HG03378 (cell line): ENCODE data around the gene HDC.
A peak's percentile ranks its signal among the peaks of the same experiment; 100 is the strongest.

Experiments
- ATAC-seq: cut with Tn5 transposase; IDR thresholded peaks from one replicate; pipeline ENCODE4 v1.9.1; 2021; ENCODE audit warnings: mild to moderate bottlenecking, moderate library complexity; ENCODE audit not compliant: unreplicated experiment

HDC gene

GRCh38 chr15:50256188-50257041 lies 9.1 kb downstream of the HDC start:
- ATAC-seq: no peak

DNA sequence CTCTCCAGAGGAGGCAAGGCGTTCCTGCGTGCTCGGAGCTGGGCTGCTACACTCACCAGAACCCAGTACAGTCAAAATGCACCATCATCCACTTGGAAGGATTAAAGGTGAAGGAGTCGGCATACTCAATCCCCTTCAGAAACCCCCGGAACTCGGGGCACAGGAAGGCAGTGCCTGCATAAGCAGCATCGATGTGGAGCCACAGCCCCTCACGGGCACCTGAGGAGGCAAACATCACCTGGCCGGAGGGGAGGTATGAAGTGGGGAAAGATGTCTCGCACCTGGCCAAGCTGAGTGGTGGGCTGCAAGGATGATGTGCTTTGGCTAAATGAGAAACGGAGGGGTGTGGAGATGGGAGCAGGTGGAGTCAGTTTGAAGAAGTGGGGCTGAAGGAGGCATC lies 13.0 kb downstream of the HDC start:
- no peak for ATAC-seq

- ATAC-seq: no peak
Observed at GRCh38 chr15:50251638-50252182, 13.8 kb downstream of the HDC start.

DNA sequence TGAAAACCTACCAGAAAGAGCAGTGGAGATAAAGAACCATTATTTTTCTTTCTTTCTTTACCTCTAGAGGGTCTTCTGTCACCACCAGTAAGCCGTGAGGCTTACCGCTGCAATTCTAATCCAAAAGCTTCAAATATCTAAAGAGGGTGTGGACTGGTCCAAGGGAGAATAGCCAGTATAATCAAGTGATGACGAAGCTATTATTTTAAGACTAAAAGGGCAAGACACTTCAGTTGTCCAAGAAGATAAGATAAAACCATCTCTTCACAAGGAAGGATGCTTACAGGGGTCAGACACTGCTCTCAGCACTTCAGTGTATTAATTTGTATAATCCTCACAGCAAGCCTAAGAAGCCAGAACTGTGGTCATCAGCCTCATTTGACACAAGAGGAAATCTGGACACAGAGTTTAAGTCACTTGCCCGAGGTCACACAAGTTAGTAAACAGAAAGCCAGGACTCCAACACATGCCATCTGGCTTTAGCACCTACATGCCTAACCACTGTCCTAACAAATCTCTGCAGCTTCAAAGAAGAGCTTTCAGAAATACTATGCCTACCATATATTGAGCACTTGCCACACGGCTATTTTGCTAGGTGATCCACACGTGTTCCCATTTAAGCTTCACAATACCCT lies 14.6 kb downstream of the HDC start:
- no peak for ATAC-seq

GRCh38 chr15:50249704-50250103 lies 15.8 kb downstream of the HDC start:
- no peak for ATAC-seq

DNA sequence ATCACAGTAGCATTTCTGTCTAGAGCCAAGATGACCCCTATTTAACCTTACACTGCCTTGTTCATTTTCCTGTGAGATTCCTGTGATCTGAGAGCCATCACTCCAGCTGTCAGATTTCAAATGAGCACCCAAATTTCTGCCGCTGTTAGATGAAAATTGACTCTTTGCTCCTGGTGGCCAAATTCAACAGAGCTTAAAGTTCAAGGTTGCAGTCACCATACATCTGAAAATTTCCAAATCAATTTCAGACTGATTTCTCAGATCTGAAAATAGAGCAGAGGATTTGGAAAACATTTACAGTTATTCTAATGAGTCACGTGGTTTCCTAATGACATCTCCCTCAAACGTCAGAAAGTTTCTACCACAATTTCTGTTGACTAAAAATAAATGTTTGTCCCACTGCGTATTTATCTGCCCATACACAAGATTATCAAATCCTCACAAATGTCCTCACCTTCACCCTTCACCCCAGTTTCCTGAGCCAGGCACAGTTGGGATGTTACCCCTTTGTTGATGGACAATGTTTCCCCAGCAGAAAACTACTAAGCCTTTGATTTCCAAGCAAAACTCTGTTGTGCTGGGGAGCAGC lies 16.4 kb downstream of the HDC start:
- no peak for ATAC-seq

- ATAC-seq: peak; percentile 81
Observed at GRCh38 chr15:50247819-50248655, 17.5 kb downstream of the HDC start.

GRCh38 chr15:50246631-50247030 lies 18.9 kb downstream of the HDC start:
- ATAC-seq: no peak

DNA sequence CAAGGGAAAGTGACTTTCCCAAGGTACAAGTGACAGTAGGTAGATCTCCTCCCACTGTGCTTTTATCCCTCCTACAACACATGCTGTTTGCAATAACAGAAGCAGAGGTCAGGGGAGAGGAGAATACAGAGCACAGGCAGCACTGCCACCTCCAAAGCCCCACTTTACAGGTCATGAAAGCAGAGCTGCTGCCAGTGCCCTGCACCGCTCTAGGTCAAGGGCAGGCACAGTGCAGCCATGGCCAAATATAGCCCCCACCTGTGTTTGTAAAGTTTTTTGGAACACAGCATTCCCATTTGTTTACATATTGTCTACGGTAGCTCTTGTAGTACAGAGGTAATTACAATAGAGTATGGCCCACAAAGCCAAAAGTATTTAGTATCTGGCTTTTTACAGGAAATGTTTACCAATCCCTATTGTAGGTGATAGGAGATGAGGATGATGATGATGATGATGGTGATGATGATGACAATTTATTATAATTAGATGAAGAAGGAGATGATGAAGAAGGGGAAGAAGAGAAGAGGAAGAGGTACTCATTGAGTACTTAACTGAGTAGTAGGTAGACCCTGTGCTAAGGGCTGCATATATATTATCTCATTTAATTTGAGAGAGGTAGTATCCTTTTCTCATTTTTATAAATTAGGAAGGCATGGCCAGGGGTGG lies 20.4 kb downstream of the HDC start:
- ATAC-seq: no peak

DNA sequence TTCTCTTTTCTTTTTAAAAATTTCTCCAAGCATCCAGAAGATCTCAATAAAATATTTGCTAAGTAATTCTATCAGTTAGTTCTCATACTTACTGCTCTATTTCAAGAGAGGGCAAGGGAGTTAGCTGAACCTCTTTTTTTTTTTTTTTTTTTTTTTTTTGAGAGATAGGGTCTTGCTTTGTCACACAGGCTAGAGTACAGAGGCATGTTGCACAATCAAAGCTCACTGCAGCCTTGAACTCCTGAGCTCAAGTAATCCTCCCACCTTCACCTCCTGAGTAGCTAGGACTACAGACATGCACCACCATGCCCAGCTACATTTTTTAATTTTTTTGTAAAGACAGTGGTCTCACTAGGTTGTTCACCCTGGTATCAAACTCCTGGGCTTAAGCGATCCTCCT lies 21.4 kb downstream of the HDC start:
- no peak for ATAC-seq

DNA sequence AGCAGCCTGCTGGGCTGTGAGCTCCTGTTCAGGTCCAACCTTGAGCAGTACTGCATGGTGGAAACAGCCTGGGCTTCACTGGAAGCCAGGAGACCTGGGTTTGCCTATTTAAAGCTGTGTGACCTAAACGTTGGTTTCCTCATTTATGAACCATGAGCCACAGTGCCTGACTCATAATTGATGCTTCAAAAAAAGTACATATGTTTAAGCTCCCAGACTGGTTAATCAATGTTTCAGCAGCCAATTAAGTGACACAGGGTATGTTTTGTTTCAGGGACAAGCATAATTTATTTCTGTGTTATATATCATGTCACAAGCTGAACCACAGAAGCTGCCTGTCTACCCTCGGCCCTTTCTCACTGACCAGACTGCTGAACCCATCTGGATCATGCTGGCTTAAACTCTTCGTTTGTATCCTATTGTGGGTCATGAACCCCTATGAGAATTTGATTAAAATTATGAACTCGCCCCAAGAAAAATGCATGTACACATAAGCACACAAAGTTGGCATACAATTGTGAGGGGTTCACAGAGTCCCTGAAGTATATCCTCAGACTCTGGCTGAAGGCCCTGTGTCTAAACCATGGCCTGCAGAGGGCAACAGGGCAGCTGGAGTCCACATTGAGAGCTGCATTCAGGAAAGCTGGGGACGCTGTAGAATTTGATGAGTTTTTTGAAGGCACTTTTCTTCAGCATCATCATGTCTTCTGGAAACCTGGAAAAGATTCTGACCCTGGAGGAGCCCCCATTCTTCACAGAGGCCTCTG lies 23.7 kb downstream of the HDC start:
- no peak for ATAC-seq

DNA sequence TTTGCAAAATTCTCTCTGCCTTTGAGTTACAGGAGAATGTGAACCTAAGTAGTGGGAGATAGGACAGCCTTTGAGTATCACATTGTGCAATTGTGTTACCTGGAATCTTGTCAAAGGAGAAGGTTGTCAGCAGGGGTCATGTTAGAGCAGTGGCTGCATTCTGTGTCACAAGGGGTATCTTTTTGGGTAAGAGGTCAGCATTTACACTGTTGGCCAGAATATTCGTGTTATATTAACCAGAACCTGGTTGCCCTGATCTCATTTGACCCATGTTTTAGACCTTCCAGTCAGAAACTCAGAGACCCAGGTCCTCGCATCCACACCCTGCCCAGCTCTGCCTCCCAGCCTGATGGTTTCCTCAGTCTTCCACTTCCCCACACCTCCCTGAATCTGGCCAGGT lies 27.3 kb downstream of the HDC start:
- ATAC-seq: no peak

DNA sequence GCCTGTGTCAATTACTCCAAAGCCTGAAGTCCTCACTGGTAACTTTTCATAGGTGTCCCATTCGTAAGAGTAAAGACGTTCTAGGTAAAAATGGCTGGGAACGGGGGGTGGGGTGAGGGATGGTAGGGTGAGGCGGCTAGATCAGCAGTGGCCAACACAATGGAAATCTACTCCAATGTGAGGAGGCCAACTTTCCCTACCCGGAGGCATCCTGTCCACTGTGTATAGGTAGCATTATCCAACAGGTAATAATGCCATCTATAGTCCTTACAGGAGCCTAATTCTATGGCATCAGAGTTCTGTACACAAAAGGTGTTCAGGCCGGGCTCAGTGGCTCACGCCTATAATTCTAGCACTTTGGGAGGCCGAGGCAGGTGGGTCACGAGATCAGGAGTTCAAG lies 29.1 kb downstream of the HDC start:
- no peak for ATAC-seq

DNA sequence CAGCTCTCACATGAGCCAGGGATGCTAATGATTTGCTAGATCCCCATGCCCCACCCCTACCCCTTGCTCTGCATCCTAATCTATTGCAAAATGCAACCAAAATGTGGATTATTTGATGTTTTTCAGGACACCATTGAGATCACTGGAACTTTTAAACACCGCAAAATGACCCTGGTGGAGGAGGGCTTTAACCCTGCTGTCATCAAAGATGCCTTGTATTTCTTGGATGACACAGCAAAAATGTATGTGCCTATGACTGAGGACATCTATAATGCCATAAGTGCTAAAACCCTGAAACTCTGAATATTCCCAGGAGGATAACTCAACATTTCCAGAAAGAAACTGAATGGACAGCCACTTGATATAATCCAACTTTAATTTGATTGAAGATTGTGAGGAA lies 29.7 kb downstream of the HDC start:
- no peak for ATAC-seq

GRCh38 chr15:50234764-50235163 lies 30.8 kb downstream of the HDC start:
- no peak for ATAC-seq

- no peak for ATAC-seq
Observed at GRCh38 chr15:50233192-50233736, 32.3 kb downstream of the HDC start.

GRCh38 chr15:50232791-50233190 lies 32.7 kb downstream of the HDC start:
- ATAC-seq: no peak

GRCh38 chr15:50231761-50232160 lies 33.8 kb downstream of the HDC start:
- ATAC-seq: no peak

- ATAC-seq: no peak
Observed at GRCh38 chr15:50229336-50229735, 36.2 kb downstream of the HDC start.
